ENCODE results near the gene ID2. TPM values are rescaled to one million over a fixed set of nuclear protein-coding genes. Genes with fewer than 3 reads are reported as not detected.
A peak's percentile ranks its signal among the peaks of the same experiment; 100 is the strongest.

Gene ID2
- total RNA-seq, 1 donor from 2014 or later, result 13.6 TPM

DNA sequence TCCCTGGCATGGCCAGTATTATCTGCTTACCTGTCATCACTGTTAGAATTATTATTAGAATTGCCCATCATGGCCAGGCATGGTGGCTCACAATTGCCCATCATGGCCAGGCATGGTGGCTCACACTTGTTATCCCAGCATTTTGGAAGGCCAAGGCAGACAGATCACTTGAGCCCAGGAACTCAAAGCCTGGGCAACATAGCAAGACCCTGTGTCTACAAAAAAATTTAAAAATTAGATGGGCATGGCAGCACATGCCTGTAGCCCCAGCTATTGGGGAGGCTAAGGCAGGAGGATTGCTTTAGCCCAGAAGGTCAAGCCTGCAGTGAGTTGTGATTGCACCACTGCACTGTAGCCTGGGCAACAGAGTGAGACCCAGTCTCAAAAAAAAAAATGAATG is 27.4 kb upstream of the ID2 start:
- Histone ChIP-seq H3K4me3 (ENCODE audit: insufficient read depth, low read depth, low read length) (no peak overlapping the region), H3K36me3 (ENCODE audit: insufficient read depth, low read length) (no peaks in the 10 kb centered on the region), H3K9me3 (ENCODE audit: insufficient read depth, low read depth, low read length) (no peaks in the 10 kb centered on the region), H3K79me2 (ENCODE audit: insufficient read depth, low read length) (no peaks in the 10 kb centered on the region), H4K20me1 (ENCODE audit: insufficient read depth, low read length) (no peaks in the 10 kb centered on the region), H2AFZ (ENCODE audit: low read depth, low read length) (no peak overlapping the region), H3K4me1 (ENCODE audit: insufficient read depth, low read length) (peaks cover 4% of the 10 kb centered on the region), H3K27me3 (ENCODE audit: insufficient read depth, low read length) (no peaks in the 10 kb centered on the region), H3K27ac (ENCODE audit: low read depth, low read length) (no peak overlapping the region), H3K4me2 (ENCODE audit: low read length) (no peak overlapping the region), H3K9ac (ENCODE audit: low read length) (no peak overlapping the region)
- H3K27me3 Mint-ChIP-seq (ENCODE audit: low read depth, unreplicated experiment), result peaks cover 21% of the 10 kb centered on the region
- peaks cover 7% of the 10 kb centered on the region for H3K4me1 Mint-ChIP-seq (ENCODE audit: low read depth, unreplicated experiment)
- peaks cover 3% of the 10 kb centered on the region for H3K9me3 Mint-ChIP-seq (ENCODE audit: unreplicated experiment)
- FAIRE-seq, result no peak
- no peak for DNase-seq (ENCODE audit: low read depth)
- no peaks in the 10 kb centered on the region for H3K36me3 Mint-ChIP-seq (ENCODE audit: low read depth, unreplicated experiment)
- H3K4me3 Mint-ChIP-seq (ENCODE audit: unreplicated experiment), result no peak overlapping the region
- no peak for TF ChIP-seq EZH2 (IDR thresholded peaks at IDR 0.05; ENCODE audit: insufficient read depth, low read length)
- TF ChIP-seq, protein P1, sequence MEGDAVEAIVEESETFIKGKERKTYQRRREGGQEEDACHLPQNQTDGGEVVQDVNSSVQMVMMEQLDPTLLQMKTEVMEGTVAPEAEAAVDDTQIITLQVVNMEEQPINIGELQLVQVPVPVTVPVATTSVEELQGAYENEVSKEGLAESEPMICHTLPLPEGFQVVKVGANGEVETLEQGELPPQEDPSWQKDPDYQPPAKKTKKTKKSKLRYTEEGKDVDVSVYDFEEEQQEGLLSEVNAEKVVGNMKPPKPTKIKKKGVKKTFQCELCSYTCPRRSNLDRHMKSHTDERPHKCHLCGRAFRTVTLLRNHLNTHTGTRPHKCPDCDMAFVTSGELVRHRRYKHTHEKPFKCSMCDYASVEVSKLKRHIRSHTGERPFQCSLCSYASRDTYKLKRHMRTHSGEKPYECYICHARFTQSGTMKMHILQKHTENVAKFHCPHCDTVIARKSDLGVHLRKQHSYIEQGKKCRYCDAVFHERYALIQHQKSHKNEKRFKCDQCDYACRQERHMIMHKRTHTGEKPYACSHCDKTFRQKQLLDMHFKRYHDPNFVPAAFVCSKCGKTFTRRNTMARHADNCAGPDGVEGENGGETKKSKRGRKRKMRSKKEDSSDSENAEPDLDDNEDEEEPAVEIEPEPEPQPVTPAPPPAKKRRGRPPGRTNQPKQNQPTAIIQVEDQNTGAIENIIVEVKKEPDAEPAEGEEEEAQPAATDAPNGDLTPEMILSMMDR (IDR thresholded peaks at IDR 0.05; ENCODE audit: insufficient read depth, low read depth, low read length), result no peak
- H3K27ac Mint-ChIP-seq (ENCODE audit: unreplicated experiment), result no peak overlapping the region

DNA sequence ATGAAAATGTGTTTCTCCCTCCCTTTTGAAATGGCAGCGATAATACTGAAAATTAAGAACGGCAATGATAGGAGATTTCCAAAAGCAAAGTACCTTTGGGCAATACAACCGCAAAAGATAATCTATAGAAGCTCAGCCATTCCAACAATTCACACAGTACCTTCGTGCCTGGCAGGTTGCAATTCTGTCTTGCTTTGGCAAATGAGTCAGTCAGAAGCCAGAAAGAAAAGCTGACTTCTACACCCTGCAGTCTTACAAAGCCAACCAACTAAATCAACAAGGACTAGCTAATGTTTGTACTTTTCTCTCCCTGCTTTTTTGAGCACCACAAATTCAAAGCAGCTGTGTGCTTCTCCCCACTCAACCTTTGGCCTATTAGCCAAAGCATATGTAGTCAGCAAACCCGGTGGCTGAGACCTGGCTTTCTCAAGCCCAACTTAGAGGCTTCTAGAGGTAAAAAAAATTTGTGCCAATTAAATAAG is 25.7 kb upstream of the ID2 start:
- H3K36me3 Mint-ChIP-seq (ENCODE audit: low read depth, unreplicated experiment), result no peaks in the 10 kb centered on the region

DNA sequence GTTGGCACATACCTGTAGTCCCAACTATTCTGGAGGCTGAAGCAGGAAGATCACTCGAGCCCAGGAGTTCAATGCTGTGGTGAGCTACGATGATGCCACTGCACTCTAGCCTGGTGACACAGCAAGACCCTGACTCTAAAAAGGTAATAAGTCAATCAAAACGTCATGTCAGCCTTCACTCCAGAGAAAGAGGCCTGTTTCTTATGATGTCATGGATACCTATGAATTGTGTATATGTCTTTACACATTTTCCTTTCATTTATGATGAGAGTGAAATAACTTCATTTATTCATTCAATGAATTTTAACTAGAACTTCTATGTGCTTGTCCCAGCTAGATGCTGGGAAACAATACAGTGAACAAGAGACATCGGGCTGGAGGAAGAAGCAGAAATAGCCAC is 25.0 kb upstream of the ID2 start:
- no peak overlapping the region for H3K27ac Mint-ChIP-seq (ENCODE audit: unreplicated experiment)

More for the DNA sequence above, 25.7 kb upstream of the ID2 start:
- H3K79me2 ChIP-seq (ENCODE audit: insufficient read depth, low read length), result no peaks in the 10 kb centered on the region
- Mint-ChIP-seq H3K27me3 (ENCODE audit: low read depth, unreplicated experiment) (peaks cover 30% of the 10 kb centered on the region), H3K27ac (ENCODE audit: unreplicated experiment) (no peak overlapping the region), H3K9me3 (ENCODE audit: unreplicated experiment) (peaks cover 5% of the 10 kb centered on the region), H3K4me1 (ENCODE audit: low read depth, unreplicated experiment) (peaks cover 7% of the 10 kb centered on the region), H3K4me3 (ENCODE audit: unreplicated experiment) (no peak overlapping the region)
- H3K36me3 ChIP-seq (ENCODE audit: insufficient read depth, low read length), result no peaks in the 10 kb centered on the region
- no peak overlapping the region for H3K27ac ChIP-seq (ENCODE audit: low read depth, low read length)
- H3K4me2 ChIP-seq (ENCODE audit: low read length), result no peak overlapping the region
- peaks cover 4% of the 10 kb centered on the region for H3K4me1 ChIP-seq (ENCODE audit: insufficient read depth, low read length)
- H3K4me3 ChIP-seq (ENCODE audit: insufficient read depth, low read depth, low read length), result no peak overlapping the region
- DNase-seq (ENCODE audit: low read depth) (peak; percentile 64), FAIRE-seq (no peak)
- H2AFZ ChIP-seq (ENCODE audit: low read depth, low read length), result no peak overlapping the region
- H3K9me3 ChIP-seq (ENCODE audit: insufficient read depth, low read depth, low read length), result no peaks in the 10 kb centered on the region
- H3K9ac ChIP-seq (ENCODE audit: low read length), result no peak overlapping the region
- H3K27me3 ChIP-seq (ENCODE audit: insufficient read depth, low read length), result no peaks in the 10 kb centered on the region
- TF ChIP-seq EZH2 (IDR thresholded peaks at IDR 0.05; ENCODE audit: insufficient read depth, low read length), result no peak
- H4K20me1 ChIP-seq (ENCODE audit: insufficient read depth, low read length), result no peaks in the 10 kb centered on the region

More for the DNA sequence above, 25.0 kb upstream of the ID2 start:
- H3K27me3 ChIP-seq (ENCODE audit: insufficient read depth, low read length), result no peaks in the 10 kb centered on the region
- no peak overlapping the region for H3K4me2 ChIP-seq (ENCODE audit: low read length)
- no peaks in the 10 kb centered on the region for H3K36me3 ChIP-seq (ENCODE audit: insufficient read depth, low read length)
- H3K9me3 ChIP-seq (ENCODE audit: insufficient read depth, low read depth, low read length), result no peaks in the 10 kb centered on the region
- FAIRE-seq (no peak), DNase-seq (ENCODE audit: low read depth) (no peak)
- Mint-ChIP-seq H3K4me1 (ENCODE audit: low read depth, unreplicated experiment) (peaks cover 7% of the 10 kb centered on the region), H3K4me3 (ENCODE audit: unreplicated experiment) (no peak overlapping the region), H3K27me3 (ENCODE audit: low read depth, unreplicated experiment) (peaks cover 28% of the 10 kb centered on the region), H3K36me3 (ENCODE audit: low read depth, unreplicated experiment) (no peaks in the 10 kb centered on the region), H3K9me3 (ENCODE audit: unreplicated experiment) (peaks cover 5% of the 10 kb centered on the region)
- no peak overlapping the region for H2AFZ ChIP-seq (ENCODE audit: low read depth, low read length)
- H3K27ac ChIP-seq (ENCODE audit: low read depth, low read length), result no peak overlapping the region
- H4K20me1 ChIP-seq (ENCODE audit: insufficient read depth, low read length), result no peaks in the 10 kb centered on the region
- H3K79me2 ChIP-seq (ENCODE audit: insufficient read depth, low read length), result no peaks in the 10 kb centered on the region
- H3K4me3 ChIP-seq (ENCODE audit: insufficient read depth, low read depth, low read length), result no peak overlapping the region
- H3K9ac ChIP-seq (ENCODE audit: low read length), result no peak overlapping the region
- peaks cover 8% of the 10 kb centered on the region for H3K4me1 ChIP-seq (ENCODE audit: insufficient read depth, low read length)
- TF ChIP-seq EZH2 (IDR thresholded peaks at IDR 0.05; ENCODE audit: insufficient read depth, low read length), result no peak
- TF ChIP-seq, protein P1 (IDR thresholded peaks at IDR 0.05; ENCODE audit: insufficient read depth, low read depth, low read length), result no peak
